AG04450 (cell line): ENCODE results near the gene PITPNM3. TPM values are rescaled to one million over a fixed set of nuclear protein-coding genes. Genes with fewer than 3 reads are reported as not detected.

Source experiments
- CTCF ChIA-PET: fragments of 300-600, 350-600 bp; formaldehyde crosslinking; extraction: SDS; loops from one replicate; lab custom pipeline; 2022; ENCODE audit warnings: antibody characterized with exemption, inconsistent platforms; lab: Charles Lee
- POLR2A ChIA-PET: fragments of 350-600 bp; formaldehyde crosslinking; extraction: SDS; loops from one replicate; lab custom pipeline; 2021; ENCODE audit warnings: antibody characterized with exemption, inconsistent platforms; lab: Yijun Ruan, JAX
- DNase-seq: peaks from one replicate; pipeline ENCODE4 v3.0.0-alpha.2; 2011; ENCODE audit warnings: low read depth, low spot score
- H3K27ac ChIP-seq: one replicate; pipeline ENCODE4 v1.5.1; 2012; ENCODE audit warnings: low read depth, low read length, control low read depth
- H3K27me3 ChIP-seq: one replicate; pipeline ENCODE4 v1.6.0; 2012; ENCODE audit warnings: low read length; ENCODE audit not compliant: control insufficient read depth, insufficient read depth
- H3K4me3 ChIP-seq: 2 replicates; pipeline ENCODE4 v1.5.1; 2011; ENCODE audit warnings: mild to moderate bottlenecking, low read depth, low read length, control low read depth
- H3K9me3 ChIP-seq: 2 replicates; pipeline ENCODE4 v1.5.1; 2012; ENCODE audit warnings: low read length; ENCODE audit not compliant: control insufficient read depth, insufficient read depth
- CTCF ChIP-seq: IDR thresholded peaks from 2 replicates; pipeline ENCODE4 v1.5.1; 2011; ENCODE audit warnings: low read depth, low read length, control low read depth, inconsistent platforms
- polyA plus RNA-seq: library from polyadenylated mRNA; depleted of rRNA; stranded (reverse); fragments of >200 nt; gene quantifications from 2 replicates; pipeline ENCODE4 v1.2.3, GENCODE V29; 2011

PITPNM3 gene
- polyA plus RNA-seq, 1 experiment: 0.38 TPM

GRCh38 chr17:6534846-6535514, 21.4 kb downstream of the PITPNM3 start:
- DNase-seq: no peak
- POLR2A ChIA-PET: no interaction called here
- CTCF ChIA-PET: no interaction called here
- no peak for TF ChIP-seq CTCF
- no peak overlapping the region for H3K4me3 ChIP-seq
- H3K27me3 ChIP-seq: no peaks in the 10 kb centered on the region
- H3K9me3 ChIP-seq: peaks cover 4% of the 10 kb centered on the region
- H3K27ac ChIP-seq: no peak overlapping the region

- no peak overlapping the region for H3K27ac ChIP-seq
- CTCF ChIA-PET: no interaction called here
- POLR2A ChIA-PET: no interaction called here
- no peak for TF ChIP-seq CTCF
- DNase-seq: no peak
- H3K9me3 ChIP-seq: no peaks in the 10 kb centered on the region
- no peak overlapping the region for H3K4me3 ChIP-seq
- no peaks in the 10 kb centered on the region for H3K27me3 ChIP-seq
Observed at GRCh38 chr17:6532441-6532885, 23.9 kb downstream of the PITPNM3 start.

GRCh38 chr17:6531575-6531974, 24.8 kb downstream of the PITPNM3 start:
- no peak for TF ChIP-seq CTCF
- POLR2A ChIA-PET: no interaction called here
- DNase-seq: no peak

GRCh38 chr17:6530324-6530920, 25.9 kb downstream of the PITPNM3 start:
- ChIA-PET CTCF (interaction anchor here (0.6 kb wide), 2 partner anchors 36 to 1280 kb away, joined by 3 read pairs; no protein-coding TSS in a partner anchor), POLR2A (no interaction called here)
- Histone ChIP-seq H3K4me3 (no peak overlapping the region), H3K27me3 (no peaks in the 10 kb centered on the region), H3K9me3 (no peaks in the 10 kb centered on the region), H3K27ac (no peak overlapping the region)
- DNase-seq: no peak
- no peak for TF ChIP-seq CTCF

More at GRCh38 chr17:6531575-6531974, 24.8 kb downstream of the PITPNM3 start:
- H3K27ac ChIP-seq: no peak overlapping the region
- CTCF ChIA-PET: no interaction called here
- no peaks in the 10 kb centered on the region for H3K9me3 ChIP-seq
- H3K27me3 ChIP-seq: no peaks in the 10 kb centered on the region
- H3K4me3 ChIP-seq: no peak overlapping the region

- POLR2A ChIA-PET: no interaction called here
Observed at GRCh38 chr17:6528557-6528956, 27.8 kb downstream of the PITPNM3 start.

More at GRCh38 chr17:6528557-6528956, 27.8 kb downstream of the PITPNM3 start:
- TF ChIP-seq CTCF: no peak
- DNase-seq: no peak
- Histone ChIP-seq H3K27ac (no peak overlapping the region), H3K9me3 (no peaks in the 10 kb centered on the region), H3K4me3 (no peak overlapping the region), H3K27me3 (no peaks in the 10 kb centered on the region)
- CTCF ChIA-PET: no interaction called here
